ENCODE results near the gene TACC2. TPM values are rescaled to one million over a fixed set of nuclear protein-coding genes. Genes with fewer than 3 reads are reported as not detected.

Gene TACC2
- total and polyA plus RNA-seq, 2 experiments from 2014 or later = 30.8 to 35.9 TPM

GRCh38 chr10:121942749-121943416, 46.1 kb upstream of the TACC2 start:
- H3K27ac Mint-ChIP-seq = no peak overlapping the region
- Histone ChIP-seq H3K4me2 (no peak overlapping the region), H2AFZ (no peak overlapping the region), H3F3A (replicated peaks; ENCODE audit: low read depth) (no peaks in the 10 kb centered on the region), H3K4me3 (no peak overlapping the region), H3K79me2 (replicated peaks; ENCODE audit: insufficient read depth) (no peaks in the 10 kb centered on the region), H3K4me1 (ENCODE audit: insufficient read depth) (no peaks in the 10 kb centered on the region), H3K27ac (ENCODE audit: low read depth) (no peak overlapping the region), H3K27me3 (ENCODE audit: insufficient read depth) (no peaks in the 10 kb centered on the region), H4K20me1 (replicated peaks; ENCODE audit: insufficient read depth) (no peaks in the 10 kb centered on the region), H3K9me2 (ENCODE audit: insufficient read depth) (peaks cover 4% of the 10 kb centered on the region; the same call in 1 of the 2 replicates), H3K36me3 (ENCODE audit: insufficient read depth) (no peaks in the 10 kb centered on the region)
- H3K27me3 Mint-ChIP-seq (ENCODE audit: insufficient read depth, low read depth, poor library complexity) = no peaks in the 10 kb centered on the region
- H3K9me3 Mint-ChIP-seq = no peaks in the 10 kb centered on the region; the same call in 2 of the 3 replicates
- H3K36me3 Mint-ChIP-seq (ENCODE audit: low read depth) = no peaks in the 10 kb centered on the region
- DNase-seq (ENCODE audit: low spot score) (no peak), ATAC-seq (no peak)
- no peaks in the 10 kb centered on the region for H3K4me1 Mint-ChIP-seq
- no peak overlapping the region for H3K4me3 Mint-ChIP-seq
- TF ChIP-seq STAT1 (IDR thresholded peaks at IDR 0.05; ENCODE audit: unreplicated experiment) = no peak
- no peak for TF ChIP-seq EZH2phosphoT487 (IDR thresholded peaks at IDR 0.05; ENCODE audit: unreplicated experiment)
- TF ChIP-seq CREB1 (CRISPR knock-in tag; IDR thresholded peaks at IDR 0.05; ENCODE audit: low read depth) = no peak
- TF ChIP-seq REST (IDR thresholded peaks at IDR 0.05; ENCODE audit: unreplicated experiment) = no peak
- no peak for TF ChIP-seq ZNF462 (CRISPR knock-in tag; IDR thresholded peaks at IDR 0.05)
- no peak for TF ChIP-seq ZNF331 (CRISPR knock-in tag; IDR thresholded peaks at IDR 0.05; ENCODE audit: low read depth)
- TF ChIP-seq EZH2 (IDR thresholded peaks at IDR 0.05; ENCODE audit: low read depth, unreplicated experiment) = no peak
- no peak for TF ChIP-seq JUNB (IDR thresholded peaks at IDR 0.05; ENCODE audit: unreplicated experiment)
- no peak for TF ChIP-seq CTCF (conservative IDR thresholded peaks at IDR 0.05; ENCODE audit: low read depth in 2 of 2)
- no peak for TF ChIP-seq ZNF114 (CRISPR knock-in tag; IDR thresholded peaks at IDR 0.05)
- TF ChIP-seq ETS1 (IDR thresholded peaks at IDR 0.05) = no peak
- no peak for TF ChIP-seq POLR2AphosphoS5 (IDR thresholded peaks at IDR 0.05; ENCODE audit: low read depth)
- no peak for TF ChIP-seq NANOG (IDR thresholded peaks at IDR 0.05; ENCODE audit: borderline replicate concordance)
